Mesodermal cell (in vitro differentiated cells): ENCODE measurements around the gene KBTBD12.

Experiments used
- H3K27ac ChIP-seq: 2 replicates; pipeline ENCODE4 v1.7.0; 2013; ENCODE audit warnings: mild to moderate bottlenecking, low read depth, low read length, moderate library complexity; ENCODE audit not compliant: severe bottlenecking
- H3K36me3 ChIP-seq: 2 replicates; pipeline ENCODE4 v1.7.1; 2013; ENCODE audit warnings: mild to moderate bottlenecking, low read length, moderate library complexity; ENCODE audit not compliant: control insufficient read depth, insufficient read depth
- H3K4me1 ChIP-seq: one replicate; pipeline ENCODE4 v1.7.1; 2013; ENCODE audit warnings: mild to moderate bottlenecking, low read length; ENCODE audit not compliant: insufficient read depth, control insufficient read depth, poor library complexity, severe bottlenecking
- H3K4me3 ChIP-seq: 2 replicates; pipeline ENCODE4 v1.7.0; 2013; ENCODE audit warnings: low read length, control low read depth, mild to moderate bottlenecking; ENCODE audit not compliant: insufficient read depth, poor library complexity, severe bottlenecking; ENCODE audit errors: extremely low read depth
- H3K9me3 ChIP-seq: 2 replicates; pipeline ENCODE4 v1.7.1; 2013; ENCODE audit warnings: mild to moderate bottlenecking, low read length, moderate library complexity; ENCODE audit not compliant: control insufficient read depth
- WGBS, 2 experiments: methylation state at CpG; one replicate each; pipeline ENCODE4 v1.1.5; 2013; ENCODE audit warnings: missing lambda C conversion rate in 2 of 2; ENCODE audit not compliant: insufficient coverage in 2 of 2; 5-methylcytosine and 5-hydroxymethylcytosine counted together

The KBTBD12 gene

GRCh38 chr3:127953091-127954035 lies 38.3 kb downstream of the KBTBD12 start:
- no peak overlapping the region for H3K27ac ChIP-seq
- WGBS, 2 experiments, result 93 to 97% methylated on average over 3 of the region's 6 CpGs

GRCh38 chr3:127954640-127955039 lies 39.6 kb downstream of the KBTBD12 start:
- Histone ChIP-seq H3K4me1 (no peaks in the 10 kb centered on the region), H3K9me3 (no peaks in the 10 kb centered on the region), H3K4me3 (no peak overlapping the region), H3K27ac (no peak overlapping the region), H3K36me3 (no peaks in the 10 kb centered on the region)
- WGBS, 2 experiments, result 88 to 93% methylated on average over 4 of the region's 6 CpGs

More at GRCh38 chr3:127953091-127954035, 38.3 kb downstream of the KBTBD12 start:
- H3K9me3 ChIP-seq, result no peaks in the 10 kb centered on the region
- no peaks in the 10 kb centered on the region for H3K4me1 ChIP-seq
- no peaks in the 10 kb centered on the region for H3K36me3 ChIP-seq
- no peak overlapping the region for H3K4me3 ChIP-seq

GRCh38 chr3:127955728-127956127 lies 40.7 kb downstream of the KBTBD12 start:
- H3K36me3 ChIP-seq, result no peaks in the 10 kb centered on the region
- H3K9me3 ChIP-seq, result no peaks in the 10 kb centered on the region
- H3K4me3 ChIP-seq, result no peak overlapping the region
- no peak overlapping the region for H3K27ac ChIP-seq
- no peaks in the 10 kb centered on the region for H3K4me1 ChIP-seq

- Histone ChIP-seq H3K36me3 (no peaks in the 10 kb centered on the region), H3K9me3 (no peaks in the 10 kb centered on the region), H3K4me1 (no peaks in the 10 kb centered on the region), H3K4me3 (no peak overlapping the region), H3K27ac (no peak overlapping the region)
- WGBS, 2 experiments, result no CpG with 5 or more reads among the region's 1 CpG
These were observed 44.0 kb downstream of the KBTBD12 start for GRCh38 chr3:127959041-127959440.

- no peaks in the 10 kb centered on the region for H3K9me3 ChIP-seq
- no peak overlapping the region for H3K27ac ChIP-seq
- no peaks in the 10 kb centered on the region for H3K4me1 ChIP-seq
- H3K4me3 ChIP-seq, result no peak overlapping the region
- no CpG with 5 or more reads among the region's 4 CpGs for WGBS, 2 experiments
- no peaks in the 10 kb centered on the region for H3K36me3 ChIP-seq
These were observed 44.8 kb downstream of the KBTBD12 start for GRCh38 chr3:127959873-127960272.

- H3K36me3 ChIP-seq, result no peaks in the 10 kb centered on the region
- no peak overlapping the region for H3K27ac ChIP-seq
- H3K9me3 ChIP-seq, result no peaks in the 10 kb centered on the region
- no peaks in the 10 kb centered on the region for H3K4me1 ChIP-seq
- 100% methylated on average over 1 of the region's 4 CpGs; no CpG with 5 or more reads in 1 of the 2 experiments for WGBS, 2 experiments
- H3K4me3 ChIP-seq, result no peak overlapping the region
These were observed 45.5 kb downstream of the KBTBD12 start for GRCh38 chr3:127960421-127960965.

- Histone ChIP-seq H3K4me1 (no peaks in the 10 kb centered on the region), H3K27ac (no peak overlapping the region), H3K9me3 (no peaks in the 10 kb centered on the region), H3K4me3 (no peak overlapping the region), H3K36me3 (no peaks in the 10 kb centered on the region)
- WGBS, 2 experiments, result 86 to 94% methylated on average over 5 of the region's 5 CpGs
These were observed 46.1 kb downstream of the KBTBD12 start for GRCh38 chr3:127961124-127961523.

GRCh38 chr3:127961963-127962362 lies 46.9 kb downstream of the KBTBD12 start:
- Histone ChIP-seq H3K36me3 (no peaks in the 10 kb centered on the region), H3K4me3 (no peak overlapping the region), H3K27ac (no peak overlapping the region), H3K9me3 (no peaks in the 10 kb centered on the region), H3K4me1 (no peaks in the 10 kb centered on the region)
- WGBS, 2 experiments, result 58 to 83% methylated on average over 3 of the region's 4 CpGs

GRCh38 chr3:127962937-127963336 lies 47.9 kb downstream of the KBTBD12 start:
- WGBS, 2 experiments, result 94% methylated on average over 3 of the region's 5 CpGs; no CpG with 5 or more reads in 1 of the 2 experiments
- no peaks in the 10 kb centered on the region for H3K36me3 ChIP-seq
- no peaks in the 10 kb centered on the region for H3K4me1 ChIP-seq
- no peaks in the 10 kb centered on the region for H3K9me3 ChIP-seq
- no peak overlapping the region for H3K27ac ChIP-seq
- no peak overlapping the region for H3K4me3 ChIP-seq

- Histone ChIP-seq H3K4me3 (no peak overlapping the region), H3K36me3 (no peaks in the 10 kb centered on the region), H3K9me3 (no peaks in the 10 kb centered on the region), H3K4me1 (no peaks in the 10 kb centered on the region), H3K27ac (no peak overlapping the region)
- 92 to 100% methylated on average over 1 to 3 of the region's 4 CpGs for WGBS, 2 experiments
These were observed 49.0 kb downstream of the KBTBD12 start for GRCh38 chr3:127964053-127964452.

- WGBS, 2 experiments, result 76 to 90% methylated on average over 2 of the region's 3 CpGs
- H3K9me3 ChIP-seq, result no peaks in the 10 kb centered on the region
These were observed 49.8 kb downstream of the KBTBD12 start for GRCh38 chr3:127964816-127965215.

More at GRCh38 chr3:127964816-127965215, 49.8 kb downstream of the KBTBD12 start:
- Histone ChIP-seq H3K36me3 (no peaks in the 10 kb centered on the region), H3K4me1 (no peaks in the 10 kb centered on the region), H3K27ac (no peak overlapping the region), H3K4me3 (no peak overlapping the region)
